HUES6 (cell line): Measurements from ENCODE around the gene RBM38.

Experiments
- H3K27ac ChIP-seq: 2 replicates; pipeline ENCODE4 v1.7.0; 2013; ENCODE audit warnings: low read depth, mild to moderate bottlenecking, low read length, inconsistent platforms
- H3K27me3 ChIP-seq: 2 replicates; pipeline ENCODE4 v1.6.1; 2013; ENCODE audit warnings: low read length; ENCODE audit not compliant: control insufficient read depth, insufficient read depth
- H3K36me3 ChIP-seq: 2 replicates; pipeline ENCODE4 v1.6.1; 2013; ENCODE audit warnings: low read length; ENCODE audit not compliant: control insufficient read depth, insufficient read depth
- H3K4me1 ChIP-seq: 2 replicates; pipeline ENCODE4 v1.6.1; 2013; ENCODE audit warnings: low read length; ENCODE audit not compliant: control insufficient read depth, insufficient read depth
- H3K4me3 ChIP-seq: 2 replicates; pipeline ENCODE4 v1.5.1; 2013; ENCODE audit warnings: low read depth, low read length
- H3K9ac ChIP-seq: one replicate; pipeline ENCODE4 v1.6.1; 2013; ENCODE audit warnings: mild to moderate bottlenecking, low read length
- H3K9me3 ChIP-seq: 2 replicates; pipeline ENCODE4 v1.6.1; 2013; ENCODE audit warnings: low read depth, low read length; ENCODE audit not compliant: control insufficient read depth, insufficient read depth

Gene RBM38

GRCh38 chr20:57442888-57443239 lies 51.7 kb downstream of the RBM38 start:
- Histone ChIP-seq H3K4me3 (no peak overlapping the region), H3K36me3 (no peaks in the 10 kb centered on the region), H3K9me3 (peaks cover 5% of the 10 kb centered on the region; the same call in 1 of the 2 replicates), H3K27ac (no peak overlapping the region), H3K4me1 (peaks cover 18% of the 10 kb centered on the region; the same call in 1 of the 2 replicates), H3K27me3 (no peaks in the 10 kb centered on the region), H3K9ac (no peak overlapping the region)

DNA sequence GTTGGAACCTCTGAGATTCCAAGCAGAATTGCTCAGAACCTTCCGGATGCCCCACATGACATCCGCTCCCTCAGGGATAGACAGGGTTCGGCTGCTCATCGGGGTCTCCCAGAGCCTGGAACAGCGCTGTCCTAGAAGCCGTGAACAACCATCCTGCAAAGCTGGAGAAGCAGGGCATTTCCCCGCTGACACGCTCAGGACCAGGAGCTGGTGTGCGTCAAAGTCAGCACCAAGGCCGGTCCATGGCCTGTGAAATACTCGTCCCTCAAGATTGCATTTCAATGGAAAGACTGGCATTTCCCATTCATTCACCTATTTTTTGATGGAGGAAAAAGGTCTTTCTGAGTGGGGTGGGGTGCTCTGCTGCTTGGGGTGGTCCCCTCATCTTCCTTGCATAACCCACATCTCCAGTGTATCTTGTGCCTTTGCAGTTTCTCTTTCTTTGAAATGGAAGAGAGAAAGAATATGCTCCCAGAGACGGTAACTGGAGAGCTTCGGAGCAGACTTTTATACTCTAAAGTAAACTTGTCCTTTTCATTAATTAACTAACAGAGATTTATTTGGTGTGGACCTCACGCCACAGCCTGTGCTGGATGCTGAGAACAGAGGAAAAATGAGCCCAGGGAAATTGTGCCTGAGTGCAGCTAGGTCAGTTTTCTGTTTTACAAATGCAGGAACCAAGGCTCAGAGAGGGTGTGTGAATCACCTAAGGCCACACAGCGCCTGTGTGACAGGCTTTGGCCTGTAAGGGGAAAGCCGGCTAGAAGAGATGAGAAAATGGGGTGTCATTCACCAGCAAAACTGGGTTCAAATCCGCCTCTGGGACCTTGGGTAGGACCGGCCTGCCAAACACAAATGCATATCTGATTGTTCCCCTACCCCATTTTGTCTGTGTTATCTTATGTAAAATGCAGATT lies 52.4 kb downstream of the RBM38 start:
- H3K27me3 ChIP-seq, result no peaks in the 10 kb centered on the region
- H3K4me3 ChIP-seq, result no peak overlapping the region
- H3K9ac ChIP-seq, result no peak overlapping the region
- H3K36me3 ChIP-seq, result no peaks in the 10 kb centered on the region
- no peak overlapping the region for H3K27ac ChIP-seq
- H3K9me3 ChIP-seq, result peaks cover 5% of the 10 kb centered on the region; the same call in 1 of the 2 replicates
- peaks cover 17% of the 10 kb centered on the region; the same call in 1 of the 2 replicates for H3K4me1 ChIP-seq

- no peak overlapping the region for H3K4me3 ChIP-seq
- H3K27me3 ChIP-seq, result no peaks in the 10 kb centered on the region
- H3K9ac ChIP-seq, result no peak overlapping the region
- H3K36me3 ChIP-seq, result no peaks in the 10 kb centered on the region
- H3K4me1 ChIP-seq, result peaks cover 15% of the 10 kb centered on the region; the same call in 1 of the 2 replicates
- H3K27ac ChIP-seq, result no peak overlapping the region
- H3K9me3 ChIP-seq, result peaks cover 5% of the 10 kb centered on the region; the same call in 1 of the 2 replicates
These were observed 53.3 kb downstream of the RBM38 start for GRCh38 chr20:57444394-57445048.

DNA sequence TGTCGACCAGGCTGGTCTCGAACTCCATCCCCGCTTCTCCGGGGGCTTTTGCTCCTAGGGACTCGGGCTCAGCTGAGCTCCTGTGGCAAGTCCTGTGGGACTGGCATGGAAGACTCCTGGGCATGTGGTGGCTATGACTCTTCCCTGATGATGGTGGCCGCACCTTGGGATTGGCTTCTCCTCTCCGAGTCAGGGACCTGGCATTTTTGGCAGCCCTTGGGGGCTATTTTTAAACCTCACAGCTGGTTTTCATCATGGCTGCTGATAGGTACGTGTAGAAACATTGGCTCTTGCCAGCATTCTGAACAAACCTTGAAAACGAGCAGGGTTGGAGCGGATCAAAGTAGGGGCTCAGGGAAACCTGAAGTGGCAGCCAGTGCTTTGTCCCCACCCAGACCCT lies 54.1 kb downstream of the RBM38 start:
- Histone ChIP-seq H3K27me3 (no peaks in the 10 kb centered on the region), H3K36me3 (no peaks in the 10 kb centered on the region), H3K4me1 (peaks cover 15% of the 10 kb centered on the region; the same call in 1 of the 2 replicates), H3K27ac (no peak overlapping the region), H3K9me3 (peaks cover 5% of the 10 kb centered on the region; the same call in 1 of the 2 replicates), H3K9ac (no peak overlapping the region), H3K4me3 (no peak overlapping the region)

GRCh38 chr20:57445774-57446173 lies 54.6 kb downstream of the RBM38 start:
- Histone ChIP-seq H3K27me3 (no peaks in the 10 kb centered on the region), H3K4me3 (no peak overlapping the region), H3K4me1 (peaks cover 11% of the 10 kb centered on the region; the same call in 1 of the 2 replicates), H3K27ac (no peak overlapping the region), H3K9me3 (peaks cover 5% of the 10 kb centered on the region; the same call in 1 of the 2 replicates), H3K36me3 (no peaks in the 10 kb centered on the region), H3K9ac (no peak overlapping the region)

GRCh38 chr20:57448764-57449354 lies 57.7 kb downstream of the RBM38 start:
- H3K36me3 ChIP-seq, result no peaks in the 10 kb centered on the region
- H3K4me1 ChIP-seq, result 0 out of 2 replicates have a peak, but pooled peaks cover 2% of the 10 kb centered on the region

DNA sequence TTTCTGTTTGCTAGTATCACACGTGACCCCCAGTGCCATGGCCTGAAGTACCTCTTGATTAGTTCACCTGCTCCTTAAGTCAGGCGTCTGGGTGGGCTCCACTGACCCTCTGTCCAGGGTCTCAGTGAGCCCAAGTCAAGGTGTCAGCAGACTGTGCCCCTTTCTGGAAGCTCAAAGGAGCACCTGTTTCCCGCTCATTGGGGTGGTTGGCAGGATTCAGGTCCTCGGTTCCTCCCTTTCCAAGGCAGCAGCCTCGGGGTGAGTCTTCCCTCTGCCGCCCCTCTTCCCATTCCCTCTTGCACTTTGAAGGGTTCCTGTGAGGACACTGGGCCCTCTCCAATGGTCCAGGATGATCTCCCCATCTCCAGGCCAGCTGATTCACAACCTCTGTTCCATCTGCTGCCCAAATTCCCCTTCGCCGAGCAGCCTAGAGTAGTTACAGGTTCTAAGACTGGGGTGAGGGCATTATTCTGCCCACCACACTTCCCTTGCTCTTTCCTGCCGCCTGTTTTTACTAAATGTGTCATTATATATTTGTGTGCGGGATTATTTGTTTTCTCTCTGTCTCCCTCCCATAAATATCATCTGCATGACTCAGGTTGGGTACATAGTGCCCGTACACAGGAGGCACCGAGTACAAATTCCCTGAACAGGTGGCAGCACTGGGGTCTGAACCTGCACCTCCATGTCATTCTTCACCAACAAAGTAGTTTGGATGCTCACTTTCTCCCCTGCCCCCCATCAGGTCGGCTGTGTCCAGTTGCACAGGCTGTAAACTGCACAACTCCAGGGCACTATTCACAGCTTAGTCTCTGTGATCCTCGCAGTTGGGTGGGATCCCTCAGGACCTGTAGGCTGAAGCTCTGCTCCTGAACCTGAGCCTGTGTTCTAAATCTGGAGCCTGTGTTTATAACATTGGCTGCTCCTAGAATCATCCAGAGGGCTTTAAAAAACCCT lies 58.5 kb downstream of the RBM38 start:
- Histone ChIP-seq H3K9ac (no peak overlapping the region), H3K4me3 (no peak overlapping the region), H3K27ac (no peak overlapping the region)

More at GRCh38 chr20:57448764-57449354, 57.7 kb downstream of the RBM38 start:
- H3K9me3 ChIP-seq, result peaks cover 5% of the 10 kb centered on the region; the same call in 1 of the 2 replicates
- no peaks in the 10 kb centered on the region for H3K27me3 ChIP-seq
- no peak overlapping the region for H3K4me3 ChIP-seq
- H3K27ac ChIP-seq, result no peak overlapping the region
- H3K9ac ChIP-seq, result no peak overlapping the region

DNA sequence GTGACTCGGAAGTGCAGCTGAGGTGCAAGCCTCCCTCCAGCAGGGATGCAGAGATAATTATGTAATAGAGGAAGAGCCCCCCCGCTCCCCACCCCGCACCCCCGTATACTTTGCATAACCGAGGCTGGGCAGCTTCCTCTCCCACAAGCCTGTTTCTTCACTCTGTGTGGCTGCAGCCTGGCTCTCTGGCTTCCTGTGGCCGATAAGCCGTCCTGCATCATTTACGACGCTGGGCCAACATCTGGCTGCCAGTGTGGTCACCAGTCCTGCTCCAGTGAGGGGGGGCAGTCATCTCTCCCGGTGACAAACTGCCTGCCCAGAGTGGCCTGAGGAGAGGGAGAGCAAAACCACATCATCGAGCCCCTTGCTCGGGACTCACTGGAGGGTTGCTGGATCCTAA lies 59.2 kb downstream of the RBM38 start:
- H3K27ac ChIP-seq, result no peak overlapping the region
- H3K4me1 ChIP-seq, result peaks cover 8% of the 10 kb centered on the region; the same call in 1 of the 2 replicates
- peaks cover 5% of the 10 kb centered on the region; the same call in 1 of the 2 replicates for H3K9me3 ChIP-seq
- H3K27me3 ChIP-seq, result no peaks in the 10 kb centered on the region
- H3K4me3 ChIP-seq, result no peak overlapping the region
- no peaks in the 10 kb centered on the region for H3K36me3 ChIP-seq
- no peak overlapping the region for H3K9ac ChIP-seq

More for the DNA sequence above, 58.5 kb downstream of the RBM38 start:
- H3K9me3 ChIP-seq, result peaks cover 5% of the 10 kb centered on the region; the same call in 1 of the 2 replicates
- no peaks in the 10 kb centered on the region for H3K27me3 ChIP-seq
- no peaks in the 10 kb centered on the region for H3K36me3 ChIP-seq
- H3K4me1 ChIP-seq, result 0 out of 2 replicates have a peak, but pooled peaks cover 2% of the 10 kb centered on the region

- H3K27me3 ChIP-seq, result no peaks in the 10 kb centered on the region
- H3K4me3 ChIP-seq, result no peak overlapping the region
- H3K9ac ChIP-seq, result no peak overlapping the region
- H3K36me3 ChIP-seq, result no peaks in the 10 kb centered on the region
- H3K4me1 ChIP-seq, result peaks cover 8% of the 10 kb centered on the region; the same call in 1 of the 2 replicates
- peaks cover 3% of the 10 kb centered on the region; the same call in 1 of the 2 replicates for H3K9me3 ChIP-seq
- no peak overlapping the region for H3K27ac ChIP-seq
These were observed 59.7 kb downstream of the RBM38 start for GRCh38 chr20:57450931-57451330.

- H3K36me3 ChIP-seq, result no peaks in the 10 kb centered on the region
- H3K4me3 ChIP-seq, result no peak overlapping the region
- no peak overlapping the region for H3K27ac ChIP-seq
- H3K9me3 ChIP-seq, result no peaks in the 10 kb centered on the region; the same call in 1 of the 2 replicates
- H3K4me1 ChIP-seq, result peaks cover 8% of the 10 kb centered on the region; the same call in 1 of the 2 replicates
- no peaks in the 10 kb centered on the region for H3K27me3 ChIP-seq
- H3K9ac ChIP-seq, result no peak overlapping the region
These were observed 60.2 kb downstream of the RBM38 start for GRCh38 chr20:57451431-57451794.
